Ovary (tissue), 9 donors: Measurements from ENCODE around the gene TCF25. TPM values are rescaled to one million over a fixed set of nuclear protein-coding genes. Genes with fewer than 3 reads are reported as not detected.

Experiments used
- DNase-seq, 5 donors: peaks; one replicate each; pipeline ENCODE4 v3.0.0-alpha.2; 2019 to 2020
- H3K27ac ChIP-seq, 2 donors: fragments of 200-600 bp; one replicate each; pipeline versions ENCODE4 v1.5.1 to v1.8.0; 2019 to 2022
- H3K27me3 ChIP-seq: fragments of 200-600 bp; one replicate; pipeline ENCODE4 v1.8.0; 2022
- H3K36me3 ChIP-seq: fragments of 200-600 bp; sonication (generic); one replicate; pipeline ENCODE4 v1.5.1; 2019
- H3K4me1 ChIP-seq: one replicate; pipeline ENCODE4 v1.8.1; 2013; ENCODE audit warnings: mild to moderate bottlenecking, moderate library complexity; ENCODE audit not compliant: insufficient read depth
- H3K4me3 ChIP-seq: fragments of 200-600 bp; sonication (generic); one replicate; pipeline ENCODE4 v1.5.1; 2017
- H3K9me3 ChIP-seq, 2 donors: fragments of 200-600 bp in 1 of 2; sonication (generic) in 1 of 2; one replicate each; pipeline versions ENCODE4 v1.5.1 to v1.8.1; 2013 to 2019; ENCODE audit warnings: mild to moderate bottlenecking in 1 of 2, moderate library complexity in 1 of 2
- EP300 ChIP-seq: sonication (generic); formaldehyde crosslinking; IDR thresholded peaks from one replicate; pipeline ENCODE4 v1.6.1; 2017; ENCODE audit warnings: antibody characterized with exemption
- POLR2A ChIP-seq: fragments of 450-650 bp; IDR thresholded peaks from one replicate; pipeline ENCODE4 v1.6.1; 2017; ENCODE audit warnings: antibody characterized with exemption, mild to moderate bottlenecking, moderate library complexity
- WGBS, 3 donors: extraction: QIAGEN DNeasy Blood & Tissue Kit in 1 of 3; methylation state at CpG; one replicate each; pipeline versions ENCODE4 v1.1.5 to v1.1.7; 2013 to 2017; 5-methylcytosine and 5-hydroxymethylcytosine counted together
- intact Hi-C, 4 donors: fragments of 100-400 bp; cut with DNase I; formaldehyde crosslinking; loops; one replicate each; pipeline versions ENCODE4 v1.11.0 to v1.15.1; 2022 to 2023
- polyA plus RNA-seq, 2 donors: library from polyadenylated mRNA; stranded (reverse); fragments of 200-250 nt in 1 of 2; fragments of 350-450 nt in 1 of 2; fragmentation: Illumina TruSeq in 1 of 2; extraction: RNeasy Lipid Tissue Mini Kit (QIAGEN cat#74804) in 1 of 2; gene quantifications; one replicate each; pipeline ENCODE4 v1.2.3, GENCODE V29; 2013 to 2014
- total RNA-seq, 7 donors: library from RNA; depleted of rRNA in 2 of 7; stranded (reverse); fragments of >200 nt in 2 of 7; fragmentation: NEBNext Ultra II Directional in 3 of 7; extraction: Animal tissue kit (Norgen Biotek cat#: 25700) in 3 of 7; gene quantifications; one replicate each; pipeline versions ENCODE4 v1.1.0 to v1.2.4, GENCODE V29; 2016 to 2023
- TF ChIP-seq, protein P1 (sequence below), 3 donors: fragments of 450-650 bp in 2 of 3; fragments of 200-600 bp in 1 of 3; IDR thresholded peaks; one replicate each; pipeline versions ENCODE4 v1.5.1 to v1.8.0; 2016 to 2022; ENCODE audit warnings: antibody characterized with exemption in 3 of 3, mild to moderate bottlenecking in 1 of 3
- donor health status: DM: no; HTN: no; CAD: no; lungs with moderate emphysema.
- donor health status: DM: no; HTN: no; CAD: no.
- donor health status: Bipolar disorder and iron deficiency.
- donor health status: DM: yes; HTN: yes; CAD: no.
- donor health status: DM: no; HTN: no; CAD: no.
- donor health status: DM: yes; HTN: yes; CAD: no.

Gene TCF25
- total and polyA plus RNA-seq, 9 donors, result 122 to 210 (median 185) TPM

DNA sequence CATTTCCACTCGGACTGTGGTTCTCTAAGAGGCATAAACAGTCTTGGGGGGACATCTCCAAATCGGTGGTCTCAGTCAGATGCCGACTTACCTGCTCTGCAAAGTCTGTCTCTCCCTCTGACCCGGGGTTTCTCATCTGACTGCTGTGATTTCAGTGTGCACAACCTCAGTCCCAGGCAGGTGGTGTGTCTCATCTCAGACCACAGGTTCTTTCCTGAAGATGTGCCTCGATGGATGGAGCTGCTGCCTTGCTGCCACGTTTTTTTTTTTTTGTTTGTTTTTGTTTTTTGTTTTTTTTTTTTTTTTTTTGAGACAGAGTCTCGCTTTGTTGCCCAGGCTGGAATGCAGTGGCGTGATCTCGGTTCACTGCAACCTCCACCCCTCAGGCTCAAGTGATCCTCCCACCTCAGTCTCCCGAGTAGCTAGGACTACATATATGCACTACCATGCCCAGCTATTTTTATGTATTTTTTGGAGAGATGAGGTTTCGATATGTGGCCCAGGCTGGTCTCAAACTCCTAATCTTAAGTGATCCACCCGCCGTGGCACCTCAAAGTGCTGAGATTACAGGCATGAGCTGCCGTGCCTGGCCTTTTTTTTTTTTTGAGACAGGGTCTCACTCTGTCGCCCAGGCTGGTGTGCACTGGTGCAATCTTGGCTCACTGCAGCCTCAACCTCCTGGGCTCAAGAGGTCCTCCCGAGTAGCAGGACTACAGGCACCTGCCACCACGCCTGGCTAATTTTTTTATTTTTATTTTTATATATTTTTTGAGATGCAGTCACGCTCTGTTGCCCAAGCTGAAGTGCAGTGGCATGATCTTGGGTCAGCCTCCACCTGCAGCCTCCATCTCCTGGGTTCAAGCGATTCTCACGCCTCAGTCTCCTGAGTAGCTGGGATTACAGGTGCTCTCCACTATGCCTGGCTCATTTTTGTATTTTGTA is 29.7 kb upstream of the TCF25 start:
- intact Hi-C loops, result no loop called here
- Histone ChIP-seq H3K4me1 (no peaks in the 10 kb centered on the region), H3K27me3 (no peaks in the 10 kb centered on the region), H3K4me3 (no peak overlapping the region), H3K27ac (no peak overlapping the region), H3K9me3 (no peaks in the 10 kb centered on the region), H3K36me3 (no peaks in the 10 kb centered on the region)
- no peak for DNase-seq
- 70 to 79% (median 77%) methylated on average over 19 to 20 of the region's 20 CpGs for WGBS, 3 donors
- TF ChIP-seq EP300 (no peak), POLR2A (no peak)
- TF ChIP-seq, protein P1, sequence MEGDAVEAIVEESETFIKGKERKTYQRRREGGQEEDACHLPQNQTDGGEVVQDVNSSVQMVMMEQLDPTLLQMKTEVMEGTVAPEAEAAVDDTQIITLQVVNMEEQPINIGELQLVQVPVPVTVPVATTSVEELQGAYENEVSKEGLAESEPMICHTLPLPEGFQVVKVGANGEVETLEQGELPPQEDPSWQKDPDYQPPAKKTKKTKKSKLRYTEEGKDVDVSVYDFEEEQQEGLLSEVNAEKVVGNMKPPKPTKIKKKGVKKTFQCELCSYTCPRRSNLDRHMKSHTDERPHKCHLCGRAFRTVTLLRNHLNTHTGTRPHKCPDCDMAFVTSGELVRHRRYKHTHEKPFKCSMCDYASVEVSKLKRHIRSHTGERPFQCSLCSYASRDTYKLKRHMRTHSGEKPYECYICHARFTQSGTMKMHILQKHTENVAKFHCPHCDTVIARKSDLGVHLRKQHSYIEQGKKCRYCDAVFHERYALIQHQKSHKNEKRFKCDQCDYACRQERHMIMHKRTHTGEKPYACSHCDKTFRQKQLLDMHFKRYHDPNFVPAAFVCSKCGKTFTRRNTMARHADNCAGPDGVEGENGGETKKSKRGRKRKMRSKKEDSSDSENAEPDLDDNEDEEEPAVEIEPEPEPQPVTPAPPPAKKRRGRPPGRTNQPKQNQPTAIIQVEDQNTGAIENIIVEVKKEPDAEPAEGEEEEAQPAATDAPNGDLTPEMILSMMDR (IDR thresholded peaks at IDR 0.05), result no peak

GRCh38 chr16:89844739-89845339 is 28.6 kb upstream of the TCF25 start:
- Histone ChIP-seq H3K4me3 (no peak overlapping the region), H3K27ac (no peak overlapping the region), H3K27me3 (no peaks in the 10 kb centered on the region), H3K9me3 (no peaks in the 10 kb centered on the region), H3K4me1 (no peaks in the 10 kb centered on the region), H3K36me3 (no peaks in the 10 kb centered on the region)
- intact Hi-C loops, result no loop called here
- WGBS, 3 donors, result 79 to 87% (median 86%) methylated on average over 12 to 13 of the region's 13 CpGs
- no peak for DNase-seq
- TF ChIP-seq EP300 (no peak), POLR2A (no peak)
- TF ChIP-seq, protein P1 (IDR thresholded peaks at IDR 0.05), result no peak

GRCh38 chr16:89845417-89845816 is 28.0 kb upstream of the TCF25 start:
- no peaks in the 10 kb centered on the region for H3K36me3 ChIP-seq
- H3K4me1 ChIP-seq, result no peaks in the 10 kb centered on the region
- TF ChIP-seq, protein P1 (IDR thresholded peaks at IDR 0.05), result no peak
- TF ChIP-seq POLR2A (no peak), EP300 (no peak)
- H3K27me3 ChIP-seq, result no peaks in the 10 kb centered on the region
- intact Hi-C loops, result no loop called here
- H3K9me3 ChIP-seq, result no peaks in the 10 kb centered on the region
- no peak overlapping the region for H3K27ac ChIP-seq
- 72 to 74% (median 72%) methylated on average over 13 of the region's 13 CpGs for WGBS, 3 donors
- H3K4me3 ChIP-seq, result no peak overlapping the region
- no peak for DNase-seq

DNA sequence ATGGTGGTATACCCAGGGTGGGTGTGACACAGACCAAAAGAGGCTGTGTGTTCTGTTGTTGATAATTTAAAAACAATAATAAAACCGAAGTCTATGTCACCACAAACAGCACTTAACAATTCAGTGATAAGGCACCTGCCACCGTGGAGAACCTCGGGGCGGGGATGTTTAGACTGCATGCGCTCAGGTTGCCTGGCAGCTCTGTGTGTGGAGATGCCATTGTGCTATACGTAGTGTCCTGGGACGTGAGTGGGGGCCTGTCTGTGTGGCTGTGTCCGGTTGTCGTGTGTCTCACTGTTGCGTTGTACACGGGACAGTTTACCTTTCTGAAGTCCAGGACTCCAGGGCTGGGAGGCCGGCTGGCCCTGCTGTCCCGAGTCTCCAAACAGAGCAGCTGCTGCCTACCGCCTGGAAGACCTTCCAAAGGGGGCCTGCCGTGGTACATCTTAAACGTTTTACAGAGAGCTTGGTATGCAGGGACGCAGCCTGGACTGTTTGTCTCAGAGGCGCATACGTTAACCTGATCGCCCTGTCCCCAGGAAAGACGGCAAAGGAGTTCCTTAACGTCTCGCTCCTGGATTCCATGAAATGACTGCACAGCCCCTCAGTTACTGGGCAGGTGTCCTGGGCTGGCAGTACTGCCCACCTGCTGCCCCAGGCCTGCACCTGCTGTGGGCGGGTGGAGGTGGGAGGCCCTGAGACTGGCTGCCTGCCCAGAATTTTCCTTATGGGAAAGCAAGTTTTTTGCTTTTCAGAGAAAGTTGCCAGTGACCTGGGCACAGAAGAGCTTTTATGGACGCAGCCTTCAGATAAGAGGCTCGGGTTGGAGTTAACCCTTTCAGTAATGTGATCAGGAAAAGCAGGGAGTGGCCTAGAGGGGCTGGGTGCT is 26.1 kb upstream of the TCF25 start:
- H3K4me1 ChIP-seq, result no peaks in the 10 kb centered on the region
- no peaks in the 10 kb centered on the region for H3K9me3 ChIP-seq
- H3K27me3 ChIP-seq, result no peaks in the 10 kb centered on the region
- TF ChIP-seq POLR2A (no peak), EP300 (no peak)
- TF ChIP-seq, protein P1 (IDR thresholded peaks at IDR 0.05), result no peak
- no peak for DNase-seq
- H3K4me3 ChIP-seq, result no peak overlapping the region
- 69 to 71% (median 71%) methylated on average over 26 of the region's 26 CpGs for WGBS, 3 donors
- H3K27ac ChIP-seq, result no peak overlapping the region
- intact Hi-C loops, result no loop called here
- no peaks in the 10 kb centered on the region for H3K36me3 ChIP-seq
